Liver (tissue), 9 donors: Measurements from ENCODE around the gene KBTBD2. TPM values are rescaled to one million over a fixed set of nuclear protein-coding genes. Genes with fewer than 3 reads are reported as not detected.

ENCODE experiments used
- DNase-seq: peaks from one replicate; pipeline ENCODE4 v3.0.0-alpha.2; 2017; ENCODE audit warnings: low spot score
- H3K27ac ChIP-seq, 2 donors: one replicate each; pipeline ENCODE4 v1.7.0; 2013; ENCODE audit warnings: inconsistent platforms in 2 of 2, low read length in 2 of 2, control low read depth in 1 of 2, low read depth in 1 of 2, mild to moderate bottlenecking in 1 of 2
- H3K27me3 ChIP-seq, 4 donors: one replicate each; pipeline versions ENCODE4 v1.6.1 to v1.7.0; 2013; ENCODE audit warnings: low read length in 3 of 4, inconsistent platforms in 1 of 4, mild to moderate bottlenecking in 1 of 4, moderate library complexity in 1 of 4; ENCODE audit not compliant: control insufficient read depth in 4 of 4, insufficient read depth in 4 of 4
- H3K36me3 ChIP-seq, 4 donors: one replicate each; pipeline versions ENCODE4 v1.6.1 to v1.7.0; 2013; ENCODE audit warnings: low read length in 3 of 4, mild to moderate bottlenecking in 3 of 4, low read depth in 1 of 4, moderate library complexity in 1 of 4; ENCODE audit not compliant: control insufficient read depth in 4 of 4, insufficient read depth in 3 of 4
- H3K4me1 ChIP-seq, 4 donors: one replicate each; pipeline versions ENCODE4 v1.6.1 to v1.7.0; 2013; ENCODE audit warnings: low read length in 3 of 4, mild to moderate bottlenecking in 3 of 4, moderate library complexity in 1 of 4; ENCODE audit not compliant: control insufficient read depth in 4 of 4, insufficient read depth in 4 of 4
- H3K4me3 ChIP-seq, 3 donors: one replicate each; pipeline versions ENCODE4 v1.6.1 to v1.7.0; 2013; ENCODE audit warnings: low read length in 3 of 3, control low read depth in 1 of 3, low read depth in 1 of 3, mild to moderate bottlenecking in 1 of 3
- H3K9ac ChIP-seq, 2 donors: one replicate each; pipeline ENCODE4 v1.7.0; 2013; ENCODE audit warnings: low read length in 2 of 2, mild to moderate bottlenecking in 2 of 2, moderate library complexity in 2 of 2, control low read depth in 1 of 2, low read depth in 1 of 2
- H3K9me3 ChIP-seq, 4 donors: one replicate each; pipeline versions ENCODE4 v1.6.1 to v1.7.0; 2013; ENCODE audit warnings: low read length in 3 of 4; ENCODE audit not compliant: control insufficient read depth in 4 of 4
- EGR1 ChIP-seq, 2 donors: IDR thresholded peaks; 2 replicates each; pipeline ENCODE4 v1.6.1; 2016 to 2018; ENCODE audit warnings: antibody characterized with exemption in 2 of 2, low read depth in 2 of 2
- FOXA1 ChIP-seq: IDR thresholded peaks from 2 replicates; pipeline ENCODE4 v1.6.1; 2016; ENCODE audit warnings: antibody characterized with exemption
- FOXA2 ChIP-seq: IDR thresholded peaks from 2 replicates; pipeline ENCODE4 v1.6.1; 2016; ENCODE audit warnings: antibody characterized with exemption
- GABPA ChIP-seq, 2 donors: IDR thresholded peaks in 1 of 2; conservative IDR thresholded peaks in 1 of 2; 2 replicates each; pipeline ENCODE4 v1.6.1; 2016; ENCODE audit warnings: antibody characterized with exemption in 2 of 2, mild to moderate bottlenecking in 1 of 2, moderate library complexity in 1 of 2
- HNF4A ChIP-seq, 2 donors: conservative IDR thresholded peaks; 2 replicates each; pipeline ENCODE4 v1.6.1; 2016; ENCODE audit warnings: antibody characterized with exemption in 2 of 2, mild to moderate bottlenecking in 2 of 2
- HNF4G ChIP-seq: IDR thresholded peaks from 2 replicates; pipeline ENCODE4 v1.6.1; 2016; ENCODE audit warnings: antibody characterized with exemption
- JUND ChIP-seq, 2 donors: IDR thresholded peaks; 2 replicates each; pipeline ENCODE4 v1.6.1; 2016; ENCODE audit warnings: antibody characterized with exemption in 2 of 2
- NR2F2 ChIP-seq: IDR thresholded peaks from 2 replicates; pipeline ENCODE4 v1.6.1; 2016; ENCODE audit warnings: antibody characterized with exemption
- RAD21 ChIP-seq, 2 donors: IDR thresholded peaks; 2 replicates each; pipeline ENCODE4 v1.6.1; 2016; ENCODE audit warnings: antibody characterized with exemption in 2 of 2, mild to moderate bottlenecking in 2 of 2
- RXRA ChIP-seq, 2 donors: IDR thresholded peaks; 2 replicates each; pipeline ENCODE4 v1.6.1; 2017 to 2018; ENCODE audit warnings: antibody characterized with exemption in 2 of 2, mild to moderate bottlenecking in 1 of 2
- SP1 ChIP-seq: IDR thresholded peaks from 2 replicates; pipeline ENCODE4 v1.6.1; 2018; ENCODE audit warnings: antibody characterized with exemption, mild to moderate bottlenecking
- TAF1 ChIP-seq: conservative IDR thresholded peaks from 2 replicates; pipeline ENCODE4 v1.6.1; 2016; ENCODE audit warnings: antibody characterized with exemption, mild to moderate bottlenecking
- YY1 ChIP-seq: IDR thresholded peaks from 2 replicates; pipeline ENCODE4 v1.6.1; 2016; ENCODE audit warnings: antibody characterized with exemption, mild to moderate bottlenecking
- whole genome bisulfite sequencing: extraction: QIAGEN DNeasy Blood & Tissue Kit; methylation state at CpG from one replicate; pipeline ENCODE4 v1.1.7; 2013; 5-methylcytosine and 5-hydroxymethylcytosine counted together
- polyA plus RNA-seq, 2 donors: library from polyadenylated mRNA; stranded (reverse) in 1 of 2; unstranded in 1 of 2; fragments of 200-250 nt in 1 of 2; fragments of >200 nt in 1 of 2; fragmentation: Nextera tagmentation in 1 of 2; extraction: Ambion mirVana in 1 of 2; gene quantifications; one replicate each; pipeline versions ENCODE4 v1.2.1 to v1.2.3, GENCODE V29; 2013 to 2015
- total RNA-seq, 2 donors: library from RNA; depleted of rRNA; stranded (reverse); fragments of >200 nt; gene quantifications; one replicate each; pipeline ENCODE4 v1.2.3, GENCODE V29; 2014
- TF ChIP-seq, protein P1 (sequence below): IDR thresholded peaks from 2 replicates; pipeline ENCODE4 v1.6.1; 2016; ENCODE audit warnings: antibody characterized with exemption, mild to moderate bottlenecking
- TF ChIP-seq, protein P2 (sequence below): IDR thresholded peaks from 2 replicates; pipeline ENCODE4 v1.6.1; 2016; ENCODE audit warnings: antibody characterized with exemption
- TF ChIP-seq, protein P3 (sequence below): IDR thresholded peaks from 2 replicates; pipeline ENCODE4 v1.6.1; 2016; ENCODE audit warnings: antibody characterized with exemption
- TF ChIP-seq, protein P4 (sequence below): fragments of 150-350 bp; IDR thresholded peaks from 2 replicates; pipeline ENCODE4 v1.5.1; 2017; ENCODE audit warnings: improper control_type of control experiment, low read depth, low read length; ENCODE audit not compliant: missing input control
- TF ChIP-seq, protein P5 (sequence below): IDR thresholded peaks from 2 replicates; pipeline ENCODE4 v1.6.1; 2016; ENCODE audit warnings: antibody characterized with exemption
- donor health status: healthy.
- donor health status: healthy.
- donor health status: healthy.
- donor health status: healthy.
- donor health status: healthy.

The KBTBD2 gene
- total and polyA plus RNA-seq, 4 donors: 7.1 to 29.5 (median 15.1) TPM

DNA sequence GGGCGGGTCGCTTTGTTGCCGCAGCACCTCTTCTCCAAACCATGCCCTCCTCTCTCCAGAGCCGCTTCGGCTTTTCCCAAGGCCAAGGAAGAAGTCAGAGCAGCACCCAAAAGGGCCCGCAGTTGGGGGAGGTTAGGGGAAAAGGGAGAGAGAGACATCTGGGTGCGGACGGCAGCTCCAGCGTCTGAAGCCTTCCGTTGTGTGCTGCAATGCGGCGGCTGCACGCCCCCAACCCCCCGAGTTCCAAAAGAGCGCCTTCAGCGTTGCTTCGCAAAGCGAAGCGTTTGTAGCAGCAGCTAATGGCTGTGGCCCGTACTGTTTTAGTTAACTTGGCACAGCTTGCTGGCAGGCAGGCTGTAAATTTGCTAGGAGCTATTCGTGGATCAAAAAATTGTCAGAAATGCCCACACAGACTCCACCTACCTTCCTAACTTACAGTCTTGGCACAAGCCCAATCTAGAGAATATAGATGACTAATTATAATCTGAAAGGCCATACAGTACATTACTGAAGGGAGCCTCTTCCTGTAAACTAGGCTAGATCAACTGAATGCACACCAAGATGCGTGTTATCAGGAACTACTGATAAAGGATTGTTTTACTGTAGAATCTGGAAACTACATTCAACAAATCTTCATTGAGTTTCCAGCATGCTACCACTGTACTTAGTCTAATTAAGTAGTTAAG lies 1.1 kb upstream of the KBTBD2 start:
- H3K4me3 ChIP-seq: peak overlapping the region; percentile 72 to 95 (median 76)
- H3K9ac ChIP-seq: peak overlapping the region; percentile 83 to 89
- TF ChIP-seq YY1 (peak; percentile 6), NR2F2 (no peak), TAF1 (peak; percentile 17), SP1 (no peak)
- peak overlapping the region; percentile 97 to 98 for H3K27ac ChIP-seq
- no peak for DNase-seq
- H3K9me3 ChIP-seq: no peaks in the 10 kb centered on the region
- no peaks in the 10 kb centered on the region for H3K27me3 ChIP-seq
- no peaks in the 10 kb centered on the region for H3K36me3 ChIP-seq
- H3K4me1 ChIP-seq: peaks cover 2 to 22% (median 6%) of the 10 kb centered on the region in 4 donors
- WGBS: 2% methylated on average over 22 of the region's 22 CpGs

DNA sequence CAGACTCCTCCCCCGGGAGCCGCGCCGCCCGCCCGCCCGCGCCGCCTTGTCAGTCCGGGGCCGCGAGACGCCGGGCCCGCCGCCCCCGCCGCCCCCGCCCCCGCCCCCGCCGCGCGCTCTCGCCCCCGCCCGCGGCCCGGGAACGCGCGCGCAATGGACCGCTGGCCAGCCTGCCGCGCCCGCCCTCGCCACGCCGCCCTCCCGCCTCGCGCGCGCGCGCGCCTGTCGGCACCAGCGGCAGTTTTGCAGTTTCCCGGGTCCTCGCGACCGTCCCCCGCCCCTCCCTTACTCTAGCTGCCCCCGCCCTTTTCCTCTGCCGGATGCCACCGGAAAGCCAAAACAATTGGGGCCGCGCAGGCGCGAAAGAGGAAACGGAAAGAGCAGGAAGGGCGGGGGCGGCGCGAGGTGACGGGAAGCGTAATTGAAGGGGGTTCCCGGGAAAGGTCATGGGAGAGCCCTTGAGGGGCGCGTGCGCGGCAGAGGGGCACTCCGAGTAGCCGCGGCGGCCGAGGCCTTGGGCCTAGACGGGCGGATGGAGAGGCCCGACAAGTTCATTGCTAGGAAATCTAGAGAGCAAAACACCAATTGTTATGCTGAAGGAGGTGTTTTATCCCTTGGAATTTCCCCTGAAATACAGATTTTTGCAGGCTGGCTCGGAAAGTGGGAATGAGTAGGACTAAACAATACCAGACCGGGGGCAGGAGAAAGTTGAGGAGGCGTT lies 400 bp upstream of the KBTBD2 start:
- DNase-seq: peak; percentile 90
- H3K36me3 ChIP-seq: no peaks in the 10 kb centered on the region
- TF ChIP-seq SP1 (peak; percentile 57), HNF4A (conservative IDR thresholded peaks at IDR 0.05) (peak in 1 of 2 donors; percentile 28), RAD21 (IDR thresholded peaks at IDR 0.05) (peak; percentile 14 to 17), NR2F2 (peak; percentile 82), JUND (IDR thresholded peaks at IDR 0.05) (no peak), FOXA2 (no peak), EGR1 (IDR thresholded peaks at IDR 0.05; ENCODE audit: low read depth in 2 of 2) (peak; percentile 96 to 98), RXRA (IDR thresholded peaks at IDR 0.05) (peak; percentile 36 to 65), TAF1 (peak; percentile 22), HNF4G (no peak), GABPA (IDR thresholded peaks at IDR 0.05 in 1 of 2, conservative IDR thresholded peaks at IDR 0.05 in 1 of 2) (peak; percentile 60 to 89), FOXA1 (no peak), YY1 (peak; percentile 41)
- TF ChIP-seq, protein P1, sequence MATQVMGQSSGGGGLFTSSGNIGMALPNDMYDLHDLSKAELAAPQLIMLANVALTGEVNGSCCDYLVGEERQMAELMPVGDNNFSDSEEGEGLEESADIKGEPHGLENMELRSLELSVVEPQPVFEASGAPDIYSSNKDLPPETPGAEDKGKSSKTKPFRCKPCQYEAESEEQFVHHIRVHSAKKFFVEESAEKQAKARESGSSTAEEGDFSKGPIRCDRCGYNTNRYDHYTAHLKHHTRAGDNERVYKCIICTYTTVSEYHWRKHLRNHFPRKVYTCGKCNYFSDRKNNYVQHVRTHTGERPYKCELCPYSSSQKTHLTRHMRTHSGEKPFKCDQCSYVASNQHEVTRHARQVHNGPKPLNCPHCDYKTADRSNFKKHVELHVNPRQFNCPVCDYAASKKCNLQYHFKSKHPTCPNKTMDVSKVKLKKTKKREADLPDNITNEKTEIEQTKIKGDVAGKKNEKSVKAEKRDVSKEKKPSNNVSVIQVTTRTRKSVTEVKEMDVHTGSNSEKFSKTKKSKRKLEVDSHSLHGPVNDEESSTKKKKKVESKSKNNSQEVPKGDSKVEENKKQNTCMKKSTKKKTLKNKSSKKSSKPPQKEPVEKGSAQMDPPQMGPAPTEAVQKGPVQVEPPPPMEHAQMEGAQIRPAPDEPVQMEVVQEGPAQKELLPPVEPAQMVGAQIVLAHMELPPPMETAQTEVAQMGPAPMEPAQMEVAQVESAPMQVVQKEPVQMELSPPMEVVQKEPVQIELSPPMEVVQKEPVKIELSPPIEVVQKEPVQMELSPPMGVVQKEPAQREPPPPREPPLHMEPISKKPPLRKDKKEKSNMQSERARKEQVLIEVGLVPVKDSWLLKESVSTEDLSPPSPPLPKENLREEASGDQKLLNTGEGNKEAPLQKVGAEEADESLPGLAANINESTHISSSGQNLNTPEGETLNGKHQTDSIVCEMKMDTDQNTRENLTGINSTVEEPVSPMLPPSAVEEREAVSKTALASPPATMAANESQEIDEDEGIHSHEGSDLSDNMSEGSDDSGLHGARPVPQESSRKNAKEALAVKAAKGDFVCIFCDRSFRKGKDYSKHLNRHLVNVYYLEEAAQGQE: peak; percentile 40
- TF ChIP-seq, protein P2, sequence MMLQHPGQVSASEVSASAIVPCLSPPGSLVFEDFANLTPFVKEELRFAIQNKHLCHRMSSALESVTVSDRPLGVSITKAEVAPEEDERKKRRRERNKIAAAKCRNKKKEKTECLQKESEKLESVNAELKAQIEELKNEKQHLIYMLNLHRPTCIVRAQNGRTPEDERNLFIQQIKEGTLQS: no peak
- TF ChIP-seq, protein P3, sequence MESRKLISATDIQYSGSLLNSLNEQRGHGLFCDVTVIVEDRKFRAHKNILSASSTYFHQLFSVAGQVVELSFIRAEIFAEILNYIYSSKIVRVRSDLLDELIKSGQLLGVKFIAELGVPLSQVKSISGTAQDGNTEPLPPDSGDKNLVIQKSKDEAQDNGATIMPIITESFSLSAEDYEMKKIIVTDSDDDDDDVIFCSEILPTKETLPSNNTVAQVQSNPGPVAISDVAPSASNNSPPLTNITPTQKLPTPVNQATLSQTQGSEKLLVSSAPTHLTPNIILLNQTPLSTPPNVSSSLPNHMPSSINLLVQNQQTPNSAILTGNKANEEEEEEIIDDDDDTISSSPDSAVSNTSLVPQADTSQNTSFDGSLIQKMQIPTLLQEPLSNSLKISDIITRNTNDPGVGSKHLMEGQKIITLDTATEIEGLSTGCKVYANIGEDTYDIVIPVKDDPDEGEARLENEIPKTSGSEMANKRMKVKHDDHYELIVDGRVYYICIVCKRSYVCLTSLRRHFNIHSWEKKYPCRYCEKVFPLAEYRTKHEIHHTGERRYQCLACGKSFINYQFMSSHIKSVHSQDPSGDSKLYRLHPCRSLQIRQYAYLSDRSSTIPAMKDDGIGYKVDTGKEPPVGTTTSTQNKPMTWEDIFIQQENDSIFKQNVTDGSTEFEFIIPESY: peak; percentile 37
- TF ChIP-seq, protein P4, sequence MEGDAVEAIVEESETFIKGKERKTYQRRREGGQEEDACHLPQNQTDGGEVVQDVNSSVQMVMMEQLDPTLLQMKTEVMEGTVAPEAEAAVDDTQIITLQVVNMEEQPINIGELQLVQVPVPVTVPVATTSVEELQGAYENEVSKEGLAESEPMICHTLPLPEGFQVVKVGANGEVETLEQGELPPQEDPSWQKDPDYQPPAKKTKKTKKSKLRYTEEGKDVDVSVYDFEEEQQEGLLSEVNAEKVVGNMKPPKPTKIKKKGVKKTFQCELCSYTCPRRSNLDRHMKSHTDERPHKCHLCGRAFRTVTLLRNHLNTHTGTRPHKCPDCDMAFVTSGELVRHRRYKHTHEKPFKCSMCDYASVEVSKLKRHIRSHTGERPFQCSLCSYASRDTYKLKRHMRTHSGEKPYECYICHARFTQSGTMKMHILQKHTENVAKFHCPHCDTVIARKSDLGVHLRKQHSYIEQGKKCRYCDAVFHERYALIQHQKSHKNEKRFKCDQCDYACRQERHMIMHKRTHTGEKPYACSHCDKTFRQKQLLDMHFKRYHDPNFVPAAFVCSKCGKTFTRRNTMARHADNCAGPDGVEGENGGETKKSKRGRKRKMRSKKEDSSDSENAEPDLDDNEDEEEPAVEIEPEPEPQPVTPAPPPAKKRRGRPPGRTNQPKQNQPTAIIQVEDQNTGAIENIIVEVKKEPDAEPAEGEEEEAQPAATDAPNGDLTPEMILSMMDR: no peak
- TF ChIP-seq, protein P5, sequence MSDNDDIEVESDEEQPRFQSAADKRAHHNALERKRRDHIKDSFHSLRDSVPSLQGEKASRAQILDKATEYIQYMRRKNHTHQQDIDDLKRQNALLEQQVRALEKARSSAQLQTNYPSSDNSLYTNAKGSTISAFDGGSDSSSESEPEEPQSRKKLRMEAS: peak; percentile 79
- under 1% methylated on average over 85 of the region's 85 CpGs for WGBS
- H3K9ac ChIP-seq: peak overlapping the region; percentile 83 to 89
- peak overlapping the region; percentile 97 to 98 for H3K27ac ChIP-seq
- no peaks in the 10 kb centered on the region for H3K27me3 ChIP-seq
- peaks cover 4 to 24% (median 9%) of the 10 kb centered on the region in 4 donors for H3K4me1 ChIP-seq
- H3K4me3 ChIP-seq: peak overlapping the region; percentile 76 to 95 (median 87)
- no peaks in the 10 kb centered on the region for H3K9me3 ChIP-seq
